Measurements from ENCODE around the gene LURAP1L.

DNA sequence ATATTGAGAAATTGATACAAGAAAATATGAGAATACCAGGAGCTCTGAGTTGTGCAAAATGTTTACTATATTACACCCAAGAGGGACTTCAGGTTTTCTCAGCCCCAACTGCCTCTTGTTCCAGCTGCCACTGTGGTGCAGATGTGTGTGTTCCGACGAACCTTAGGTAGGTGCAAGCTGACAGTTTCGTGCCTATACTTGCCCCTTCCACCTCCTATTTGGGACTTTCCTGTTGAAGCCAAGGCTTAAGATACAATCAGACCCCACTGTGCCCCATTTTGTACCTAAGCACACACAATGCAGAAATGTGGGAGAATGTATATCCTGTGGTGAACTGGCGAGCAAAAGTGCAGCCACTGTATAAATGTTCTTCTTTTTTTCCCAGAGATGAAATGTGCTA lies 80.2 kb downstream of the LURAP1L start:
- TF ChIP-seq, protein P1, sequence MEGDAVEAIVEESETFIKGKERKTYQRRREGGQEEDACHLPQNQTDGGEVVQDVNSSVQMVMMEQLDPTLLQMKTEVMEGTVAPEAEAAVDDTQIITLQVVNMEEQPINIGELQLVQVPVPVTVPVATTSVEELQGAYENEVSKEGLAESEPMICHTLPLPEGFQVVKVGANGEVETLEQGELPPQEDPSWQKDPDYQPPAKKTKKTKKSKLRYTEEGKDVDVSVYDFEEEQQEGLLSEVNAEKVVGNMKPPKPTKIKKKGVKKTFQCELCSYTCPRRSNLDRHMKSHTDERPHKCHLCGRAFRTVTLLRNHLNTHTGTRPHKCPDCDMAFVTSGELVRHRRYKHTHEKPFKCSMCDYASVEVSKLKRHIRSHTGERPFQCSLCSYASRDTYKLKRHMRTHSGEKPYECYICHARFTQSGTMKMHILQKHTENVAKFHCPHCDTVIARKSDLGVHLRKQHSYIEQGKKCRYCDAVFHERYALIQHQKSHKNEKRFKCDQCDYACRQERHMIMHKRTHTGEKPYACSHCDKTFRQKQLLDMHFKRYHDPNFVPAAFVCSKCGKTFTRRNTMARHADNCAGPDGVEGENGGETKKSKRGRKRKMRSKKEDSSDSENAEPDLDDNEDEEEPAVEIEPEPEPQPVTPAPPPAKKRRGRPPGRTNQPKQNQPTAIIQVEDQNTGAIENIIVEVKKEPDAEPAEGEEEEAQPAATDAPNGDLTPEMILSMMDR (IDR thresholded peaks at IDR 0.05), result no peak
- no peak for TF ChIP-seq POLR2A (IDR thresholded peaks at IDR 0.05)

All from thyroid gland (tissue), 4 donors.